ENCODE results near the gene ADORA1. TPM values are rescaled to one million over a fixed set of nuclear protein-coding genes. Genes with fewer than 3 reads are reported as not detected.

The ADORA1 gene
- total and polyA plus RNA-seq, 2 donors (not counting 3 experiments of a cell fraction or from before 2014, with no cell fraction given) = 0.15 TPM; not detected in 1

DNA sequence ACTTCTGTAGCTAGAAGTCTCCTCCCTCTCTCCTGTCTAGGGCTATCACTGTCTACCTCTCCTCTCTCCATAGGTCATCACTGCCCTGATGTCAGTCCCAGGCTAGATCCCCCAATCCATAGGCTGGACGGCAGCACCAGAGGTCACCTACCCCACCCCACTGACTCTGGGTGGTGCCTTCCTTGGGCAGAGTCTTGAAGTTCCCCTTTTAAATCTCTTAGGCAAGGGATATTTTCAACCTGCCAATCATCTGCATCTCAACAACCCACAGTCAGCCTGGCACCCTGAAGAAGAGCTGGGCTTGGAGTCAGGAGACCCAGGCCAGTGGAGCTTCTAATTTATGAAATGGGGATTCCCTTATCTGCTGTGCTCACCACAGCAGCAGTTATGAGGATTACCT is 34.9 kb downstream of the ADORA1 start:
- Histone ChIP-seq H3K4me1 (ENCODE audit: control insufficient read depth, extremely low read depth, insufficient read depth, low read length) (no peaks in the 10 kb centered on the region), H3K4me3 (replicated peaks in 1 of 3; ENCODE audit: insufficient read depth in 1 of 3, low read depth in 1 of 3, low read length in 3 of 3) (no peak overlapping the region), H3K79me2 (ENCODE audit: control insufficient read depth, insufficient read depth, low read length) (no peaks in the 10 kb centered on the region), H3K9me3 (replicated peaks; ENCODE audit: control insufficient read depth, insufficient read depth, low read length) (no peaks in the 10 kb centered on the region), H3K9ac (replicated peaks; ENCODE audit: extremely low read depth, insufficient read depth, low read length) (no peak overlapping the region), H3K36me3 (ENCODE audit: control insufficient read depth in 2 of 2, extremely low read depth in 1 of 2, insufficient read depth in 2 of 2, low read length in 2 of 2) (no peaks in the 10 kb centered on the region), H3K4me2 (ENCODE audit: insufficient read depth, low read length) (no peak overlapping the region), H3K9me1 (replicated peaks; ENCODE audit: control insufficient read depth, extremely low read depth, insufficient read depth, low read length) (no peaks in the 10 kb centered on the region), H3K27me3 (ENCODE audit: control insufficient read depth in 2 of 2, insufficient read depth in 2 of 2, low read length in 2 of 2) (peaks cover 8 to 23% of the 10 kb centered on the region in 2 experiments), H4K20me1 (replicated peaks; ENCODE audit: control insufficient read depth, extremely low read depth, insufficient read depth, low read length) (no peaks in the 10 kb centered on the region), H2AFZ (ENCODE audit: low read depth, low read length) (no peak overlapping the region), H3K27ac (ENCODE audit: insufficient read depth, low read depth, low read length) (no peak overlapping the region)
- CTCF ChIA-PET = interaction anchor here (0.8 to 2.0 kb wide), 6 partner anchors 9 to 45 kb away, joined by 3 to 7 read pairs (median 3); no protein-coding TSS in a partner anchor
- dilution Hi-C loops (cut with MboI; ENCODE audit: extremely low pct_ligation_motif_present, low sequenced_read_pairs) (no loop called here), intact Hi-C loops (cut with micrococcal nuclease) (no loop called here)
- FAIRE-seq (no peak), DNase-seq (ENCODE audit: low read depth, low spot score) (no peak)
- POLR2A ChIA-PET = no interaction called here
- BruUV-seq (replicated peaks) = no TSS peak
- TF ChIP-seq MYC (IDR thresholded peaks at IDR 0.05; ENCODE audit: low read depth, low read length) (no peak), JUN (IDR thresholded peaks at IDR 0.05; ENCODE audit: borderline replicate concordance, insufficient read depth, insufficient read length, low read depth) (no peak), POLR2AphosphoS5 (IDR thresholded peaks at IDR 0.05; ENCODE audit: insufficient read depth, low read depth, low read length) (no peak), POLR2A (IDR thresholded peaks at IDR 0.05; ENCODE audit: low read depth, low read length) (no peak), FOS (IDR thresholded peaks at IDR 0.05; ENCODE audit: borderline replicate concordance, insufficient read depth, low read length) (no peak)
- TF ChIP-seq, protein P1, sequence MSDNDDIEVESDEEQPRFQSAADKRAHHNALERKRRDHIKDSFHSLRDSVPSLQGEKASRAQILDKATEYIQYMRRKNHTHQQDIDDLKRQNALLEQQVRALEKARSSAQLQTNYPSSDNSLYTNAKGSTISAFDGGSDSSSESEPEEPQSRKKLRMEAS (IDR thresholded peaks at IDR 0.05; ENCODE audit: insufficient read depth, insufficient read length) = no peak
- TF ChIP-seq, protein P2, sequence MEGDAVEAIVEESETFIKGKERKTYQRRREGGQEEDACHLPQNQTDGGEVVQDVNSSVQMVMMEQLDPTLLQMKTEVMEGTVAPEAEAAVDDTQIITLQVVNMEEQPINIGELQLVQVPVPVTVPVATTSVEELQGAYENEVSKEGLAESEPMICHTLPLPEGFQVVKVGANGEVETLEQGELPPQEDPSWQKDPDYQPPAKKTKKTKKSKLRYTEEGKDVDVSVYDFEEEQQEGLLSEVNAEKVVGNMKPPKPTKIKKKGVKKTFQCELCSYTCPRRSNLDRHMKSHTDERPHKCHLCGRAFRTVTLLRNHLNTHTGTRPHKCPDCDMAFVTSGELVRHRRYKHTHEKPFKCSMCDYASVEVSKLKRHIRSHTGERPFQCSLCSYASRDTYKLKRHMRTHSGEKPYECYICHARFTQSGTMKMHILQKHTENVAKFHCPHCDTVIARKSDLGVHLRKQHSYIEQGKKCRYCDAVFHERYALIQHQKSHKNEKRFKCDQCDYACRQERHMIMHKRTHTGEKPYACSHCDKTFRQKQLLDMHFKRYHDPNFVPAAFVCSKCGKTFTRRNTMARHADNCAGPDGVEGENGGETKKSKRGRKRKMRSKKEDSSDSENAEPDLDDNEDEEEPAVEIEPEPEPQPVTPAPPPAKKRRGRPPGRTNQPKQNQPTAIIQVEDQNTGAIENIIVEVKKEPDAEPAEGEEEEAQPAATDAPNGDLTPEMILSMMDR (IDR thresholded peaks at IDR 0.05; ENCODE audit: extremely low read depth in 1 of 2, insufficient read depth in 1 of 2, low read depth in 1 of 2, low read length in 2 of 2) = no peak
